HepG2 (cell line): ENCODE results near the gene PHB1. TPM values are rescaled to one million over a fixed set of nuclear protein-coding genes. Genes with fewer than 3 reads are reported as not detected.

Experiments used
- ATAC-seq: fragments of 200-7000 bp; cut with Tn5 transposase; 3 replicates; pipeline ENCODE4 v1.9.1; 2020; ENCODE audit warnings: mild to moderate bottlenecking, moderate library complexity
- BruUV-seq: library from RNA; stranded (reverse); fragments of 400-500 nt; replicated peaks from 2 replicates; lab custom pipeline; 2021; lab: Mats Ljungman, UMichigan
- CTCF ChIA-PET: fragments of 300-600 bp; formaldehyde crosslinking; extraction: SDS; loops from one replicate; lab custom pipeline; 2021; ENCODE audit warnings: low total read pairs, inconsistent platforms, low intra/inter-chr PET ratio; lab: Yijun Ruan, JAX
- POLR2A ChIA-PET: fragments of 350-600 bp; sonication (Branson Sonifier 250); formaldehyde crosslinking; loops from one replicate; lab custom pipeline; 2020; ENCODE audit warnings: antibody characterized with exemption, inconsistent platforms; lab: Yijun Ruan, JAX
- DNase-seq: peaks from one replicate; pipeline ENCODE4 v3.0.0-alpha.2; 2015; ENCODE audit warnings: low spot score
- FAIRE-seq: peaks from 3 replicates; lab custom pipeline; 2011; peaks lifted over from hg19 to GRCh38; lab: Jason Lieb, UNC
- H2AFZ ChIP-seq: one replicate; pipeline ENCODE4 v1.6.1; 2011; ENCODE audit warnings: low read length, inconsistent platforms
- H3K27ac ChIP-seq: fragments of 300-600 bp; 3 replicates; pipeline ENCODE4 v1.8.0; 2011; ENCODE audit warnings: mixed run types, mild to moderate bottlenecking, mixed read lengths, low read length, inconsistent platforms; ENCODE audit not compliant: insufficient read depth; ENCODE audit errors: extremely low read length
- H3K27me3 ChIP-seq, 2 experiments: fragments of 200-600 bp in 1 of 2; 2 replicates in 1 of 2; 3 replicates in 1 of 2; pipeline versions ENCODE4 v1.6.0 to v1.8.0; 2011; ENCODE audit warnings: low read length in 2 of 2, mild to moderate bottlenecking in 2 of 2, moderate library complexity in 2 of 2, inconsistent platforms in 1 of 2; ENCODE audit not compliant: insufficient read depth in 2 of 2, control insufficient read depth in 1 of 2
- H3K36me3 ChIP-seq, 2 experiments: fragments of 200-600 bp in 1 of 2; replicated peaks in 1 of 2; 2 replicates in 1 of 2; 3 replicates in 1 of 2; pipeline versions ENCODE4 v1.5.1 to v1.8.0; 2011; ENCODE audit warnings: low read length in 2 of 2, inconsistent platforms in 1 of 2; ENCODE audit not compliant: insufficient read depth in 2 of 2, control insufficient read depth in 1 of 2
- H3K4me1 ChIP-seq: 2 replicates; pipeline ENCODE4 v1.5.1; 2012; ENCODE audit warnings: low read length, inconsistent platforms; ENCODE audit not compliant: insufficient read depth
- H3K4me2 ChIP-seq: 2 replicates; pipeline ENCODE4 v1.6.0; 2011; ENCODE audit warnings: low read depth, low read length, inconsistent platforms
- H3K4me3 ChIP-seq, 3 experiments: fragments of 200-600 bp in 1 of 3; sonication (generic), shearing (Covaris generic) in 1 of 3; replicated peaks in 1 of 3; 2 replicates each; pipeline ENCODE4 v1.5.1; 2011 to 2016; ENCODE audit warnings: low read length in 3 of 3, inconsistent platforms in 2 of 3, low read depth in 2 of 3, mild to moderate bottlenecking in 2 of 3, control low read depth in 1 of 3, mixed read lengths in 1 of 3; ENCODE audit not compliant: insufficient read depth in 1 of 3
- H3K79me2 ChIP-seq: one replicate; pipeline ENCODE4 v1.6.1; 2011; ENCODE audit warnings: low read length, inconsistent platforms; ENCODE audit not compliant: insufficient read depth
- H3K9ac ChIP-seq: 2 replicates; pipeline ENCODE4 v1.6.0; 2011; ENCODE audit warnings: mild to moderate bottlenecking, low read depth, low read length, inconsistent platforms; ENCODE audit not compliant: insufficient read depth
- H3K9me3 ChIP-seq: 2 replicates; pipeline ENCODE4 v1.5.1; 2012; ENCODE audit warnings: mild to moderate bottlenecking, low read length
- H4K20me1 ChIP-seq: 2 replicates; pipeline ENCODE4 v1.6.0; 2011; ENCODE audit warnings: inconsistent platforms, mild to moderate bottlenecking, low read length, moderate library complexity; ENCODE audit not compliant: insufficient read depth
- KLF11 ChIP-seq: IDR thresholded peaks from 2 replicates; pipeline ENCODE4 v1.6.1; 2016; ENCODE audit warnings: missing compliant biosample characterization
- MAFK ChIP-seq, 2 experiments: IDR thresholded peaks in 1 of 2; conservative IDR thresholded peaks in 1 of 2; 2 replicates each; pipeline ENCODE4 v1.6.1; 2011; ENCODE audit warnings: improper control_type of control experiment in 2 of 2, low read length in 2 of 2
- MBD4 ChIP-seq: IDR thresholded peaks from 2 replicates; pipeline ENCODE4 v1.6.1; 2012; ENCODE audit warnings: low read length, inconsistent platforms, borderline replicate concordance
- MED8 ChIP-seq: sonication (generic); formaldehyde crosslinking; IDR thresholded peaks from 2 replicates; pipeline ENCODE4 v1.8.1; 2023; ENCODE audit warnings: mild to moderate bottlenecking, missing genetic modification reagents; ENCODE audit not compliant: insufficient replicate concordance
- RBM39 ChIP-seq: fragments of 200-400 bp; formaldehyde crosslinking; IDR thresholded peaks from one replicate; pipeline ENCODE4 v1.6.1; 2018; ENCODE audit warnings: antibody characterized with exemption, mild to moderate bottlenecking, low read depth, low read length; ENCODE audit not compliant: poor library complexity, severe bottlenecking
- TCF7L2 ChIP-seq: IDR thresholded peaks from 2 replicates; pipeline ENCODE4 v1.6.1; 2011; ENCODE audit warnings: mild to moderate bottlenecking, low read depth, low read length, moderate library complexity
- TP53 ChIP-seq: sonication (generic); formaldehyde crosslinking; conservative IDR thresholded peaks from 2 replicates; pipeline ENCODE4 v1.4.0; 2020; ENCODE audit warnings: missing genetic modification reagents
- YEATS2 ChIP-seq: sonication (generic); formaldehyde crosslinking; IDR thresholded peaks from 2 replicates; pipeline ENCODE4 v1.4.0; 2020; ENCODE audit warnings: missing genetic modification reagents, borderline replicate concordance
- ZMYM2 ChIP-seq: sonication (generic); formaldehyde crosslinking; IDR thresholded peaks from 2 replicates; pipeline ENCODE4 v1.8.0; 2022; ENCODE audit warnings: mild to moderate bottlenecking, missing genetic modification reagents
- ZNF121 ChIP-seq: sonication (generic); formaldehyde crosslinking; IDR thresholded peaks from 2 replicates; pipeline ENCODE4 v1.5.0; 2020; ENCODE audit warnings: mild to moderate bottlenecking, missing genetic modification reagents
- ZNF772 ChIP-seq: sonication (generic); formaldehyde crosslinking; IDR thresholded peaks from 2 replicates; pipeline ENCODE4 v1.5.0; 2020; ENCODE audit warnings: mild to moderate bottlenecking, missing genetic modification reagents
- WGBS: methylation state at CpG from one replicate; pipeline ENCODE4 v1.1.6; 2017; ENCODE audit warnings: low lambda C conversion rate; 5-methylcytosine and 5-hydroxymethylcytosine counted together
- in situ Hi-C: cut with HindIII; loops from 2 replicates; pipeline ENCODE4 v1.10.0; 2017; ENCODE audit warnings: low pct_unique_long_range_greater_than_20kb; ENCODE audit not compliant: extremely low pct_ligation_motif_present
- intact Hi-C: fragments of 100-400 bp; cut with micrococcal nuclease; formaldehyde crosslinking; loops from one replicate; pipeline ENCODE4 v1.10.0; 2022; ENCODE audit not compliant: unreplicated experiment
- polyA plus RNA-seq, 8 experiments: library from polyadenylated mRNA; depleted of rRNA in 3 of 8; stranded (reverse) in 7 of 8; unstranded in 1 of 8; fragments of >200 nt; fragmentation: Illumina TruSeq in 4 of 8; extraction: Trizol in 4 of 8; gene quantifications; 2 replicates each; pipeline versions ENCODE4 v1.2.1 to v1.2.3, GENCODE V29; 2011 to 2016; ENCODE audit warnings: low read depth in 4 of 8, missing spikeins in 1 of 8, mixed read lengths in 1 of 8; ENCODE audit not compliant: insufficient read depth in 1 of 8
- total RNA-seq, 5 experiments: library from RNA; depleted of rRNA; stranded (reverse); fragments of >200 nt; fragmentation: Illumina TruSeq; extraction: Trizol; gene quantifications; 2 replicates each; pipeline ENCODE4 v1.2.3, GENCODE V29; 2016; ENCODE audit warnings: low read depth in 1 of 5
- TF ChIP-seq, protein P1 (sequence below): sonication (generic); formaldehyde crosslinking; IDR thresholded peaks from 2 replicates; pipeline ENCODE4 v1.5.0; 2020; ENCODE audit warnings: missing genetic modification reagents
- TF ChIP-seq, protein P2 (sequence below): sonication (generic); formaldehyde crosslinking; IDR thresholded peaks from 2 replicates; pipeline ENCODE4 v1.4.0; 2020; ENCODE audit warnings: missing genetic modification reagents
- TF ChIP-seq, protein P3 (sequence below): sonication (generic); formaldehyde crosslinking; IDR thresholded peaks from 2 replicates; pipeline ENCODE4 v1.5.1; 2020; ENCODE audit warnings: mild to moderate bottlenecking, missing genetic modification reagents, borderline replicate concordance
- TF ChIP-seq, protein P4 (sequence below): sonication (generic); formaldehyde crosslinking; IDR thresholded peaks from 2 replicates; pipeline ENCODE4 v1.8.0; 2022; ENCODE audit warnings: mild to moderate bottlenecking, missing genetic modification reagents; ENCODE audit not compliant: insufficient replicate concordance

The PHB1 gene
- total and polyA plus RNA-seq, 2 of the 13 experiments (the other 11 are each of a cell fraction or from before 2014, with no cell fraction given): 515 to 688 TPM

DNA sequence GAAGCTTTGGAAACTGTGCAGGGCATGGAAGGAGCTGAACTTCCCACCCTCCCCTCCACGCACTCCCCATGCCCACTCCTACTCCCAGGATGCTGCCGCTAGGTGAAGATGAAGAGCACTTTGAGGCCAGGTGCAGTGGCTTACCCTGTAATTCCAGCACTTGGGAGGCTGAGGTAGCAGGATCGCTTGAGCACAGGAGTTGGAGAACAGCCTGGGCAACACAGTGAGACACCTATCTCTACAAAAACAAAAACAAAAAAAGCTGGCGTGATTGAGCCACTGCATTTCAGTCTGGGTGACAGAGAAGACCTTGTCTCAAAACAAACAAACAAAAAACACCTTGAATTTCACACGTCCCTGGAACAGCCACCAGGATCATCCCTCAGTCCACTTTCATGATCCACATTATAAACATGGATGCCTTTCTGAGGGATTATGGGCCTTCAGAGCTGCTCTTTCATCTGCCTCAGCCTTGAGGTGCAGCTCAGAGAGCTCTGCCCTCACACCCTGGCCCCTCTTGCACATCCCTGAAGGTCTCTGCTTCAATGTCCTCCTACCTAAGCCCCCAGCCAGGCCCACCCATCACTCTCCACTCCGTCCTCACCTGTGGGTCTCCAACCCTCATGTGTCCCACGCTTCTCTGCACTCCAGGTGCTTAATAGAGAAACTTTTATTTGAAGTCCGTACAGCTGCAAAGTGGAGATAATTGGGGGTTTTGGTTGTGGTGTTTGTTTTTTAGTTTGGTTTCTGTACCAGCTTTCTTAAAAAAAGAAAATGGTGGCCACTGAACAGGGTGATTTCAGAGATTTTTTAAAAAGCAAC, 25.8 kb downstream of the PHB1 start (continued):
- TF ChIP-seq ZNF772 (CRISPR knock-in tag) (no peak), YEATS2 (CRISPR knock-in tag) (no peak), ZMYM2 (no peak), RBM39 (no peak), MED8 (no peak), MBD4 (no peak), ZNF121 (CRISPR knock-in tag) (peak; percentile 92), TCF7L2 (no peak)
- TF ChIP-seq, protein P1, sequence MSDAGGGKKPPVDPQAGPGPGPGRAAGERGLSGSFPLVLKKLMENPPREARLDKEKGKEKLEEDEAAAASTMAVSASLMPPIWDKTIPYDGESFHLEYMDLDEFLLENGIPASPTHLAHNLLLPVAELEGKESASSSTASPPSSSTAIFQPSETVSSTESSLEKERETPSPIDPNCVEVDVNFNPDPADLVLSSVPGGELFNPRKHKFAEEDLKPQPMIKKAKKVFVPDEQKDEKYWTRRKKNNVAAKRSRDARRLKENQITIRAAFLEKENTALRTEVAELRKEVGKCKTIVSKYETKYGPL: no peak
- TF ChIP-seq, protein P2, sequence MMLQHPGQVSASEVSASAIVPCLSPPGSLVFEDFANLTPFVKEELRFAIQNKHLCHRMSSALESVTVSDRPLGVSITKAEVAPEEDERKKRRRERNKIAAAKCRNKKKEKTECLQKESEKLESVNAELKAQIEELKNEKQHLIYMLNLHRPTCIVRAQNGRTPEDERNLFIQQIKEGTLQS (CRISPR knock-in tag): no peak

DNA sequence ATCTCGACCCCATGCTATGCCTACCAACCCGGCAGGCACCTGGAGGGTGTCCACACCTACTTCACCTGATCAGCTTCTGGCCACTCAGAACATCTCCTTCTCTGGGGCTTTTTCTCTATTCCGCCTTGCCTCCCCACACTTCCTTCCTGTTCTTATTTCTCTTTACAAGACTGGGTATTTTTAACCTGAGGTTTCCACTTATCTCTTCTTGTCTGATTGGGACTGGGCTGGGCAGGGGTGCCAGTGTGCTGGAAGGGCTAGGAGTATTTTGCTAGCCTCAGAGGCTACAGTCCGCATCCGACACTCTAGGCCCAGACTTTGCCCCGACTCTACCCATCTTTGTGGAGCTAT, 26.4 kb downstream of the PHB1 start:
- H3K9ac ChIP-seq: no peak overlapping the region
- TF ChIP-seq, protein P3, sequence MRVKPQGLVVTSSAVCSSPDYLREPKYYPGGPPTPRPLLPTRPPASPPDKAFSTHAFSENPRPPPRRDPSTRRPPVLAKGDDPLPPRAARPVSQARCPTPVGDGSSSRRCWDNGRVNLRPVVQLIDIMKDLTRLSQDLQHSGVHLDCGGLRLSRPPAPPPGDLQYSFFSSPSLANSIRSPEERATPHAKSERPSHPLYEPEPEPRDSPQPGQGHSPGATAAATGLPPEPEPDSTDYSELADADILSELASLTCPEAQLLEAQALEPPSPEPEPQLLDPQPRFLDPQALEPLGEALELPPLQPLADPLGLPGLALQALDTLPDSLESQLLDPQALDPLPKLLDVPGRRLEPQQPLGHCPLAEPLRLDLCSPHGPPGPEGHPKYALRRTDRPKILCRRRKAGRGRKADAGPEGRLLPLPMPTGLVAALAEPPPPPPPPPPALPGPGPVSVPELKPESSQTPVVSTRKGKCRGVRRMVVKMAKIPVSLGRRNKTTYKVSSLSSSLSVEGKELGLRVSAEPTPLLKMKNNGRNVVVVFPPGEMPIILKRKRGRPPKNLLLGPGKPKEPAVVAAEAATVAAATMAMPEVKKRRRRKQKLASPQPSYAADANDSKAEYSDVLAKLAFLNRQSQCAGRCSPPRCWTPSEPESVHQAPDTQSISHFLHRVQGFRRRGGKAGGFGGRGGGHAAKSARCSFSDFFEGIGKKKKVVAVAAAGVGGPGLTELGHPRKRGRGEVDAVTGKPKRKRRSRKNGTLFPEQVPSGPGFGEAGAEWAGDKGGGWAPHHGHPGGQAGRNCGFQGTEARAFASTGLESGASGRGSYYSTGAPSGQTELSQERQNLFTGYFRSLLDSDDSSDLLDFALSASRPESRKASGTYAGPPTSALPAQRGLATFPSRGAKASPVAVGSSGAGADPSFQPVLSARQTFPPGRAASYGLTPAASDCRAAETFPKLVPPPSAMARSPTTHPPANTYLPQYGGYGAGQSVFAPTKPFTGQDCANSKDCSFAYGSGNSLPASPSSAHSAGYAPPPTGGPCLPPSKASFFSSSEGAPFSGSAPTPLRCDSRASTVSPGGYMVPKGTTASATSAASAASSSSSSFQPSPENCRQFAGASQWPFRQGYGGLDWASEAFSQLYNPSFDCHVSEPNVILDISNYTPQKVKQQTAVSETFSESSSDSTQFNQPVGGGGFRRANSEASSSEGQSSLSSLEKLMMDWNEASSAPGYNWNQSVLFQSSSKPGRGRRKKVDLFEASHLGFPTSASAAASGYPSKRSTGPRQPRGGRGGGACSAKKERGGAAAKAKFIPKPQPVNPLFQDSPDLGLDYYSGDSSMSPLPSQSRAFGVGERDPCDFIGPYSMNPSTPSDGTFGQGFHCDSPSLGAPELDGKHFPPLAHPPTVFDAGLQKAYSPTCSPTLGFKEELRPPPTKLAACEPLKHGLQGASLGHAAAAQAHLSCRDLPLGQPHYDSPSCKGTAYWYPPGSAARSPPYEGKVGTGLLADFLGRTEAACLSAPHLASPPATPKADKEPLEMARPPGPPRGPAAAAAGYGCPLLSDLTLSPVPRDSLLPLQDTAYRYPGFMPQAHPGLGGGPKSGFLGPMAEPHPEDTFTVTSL (CRISPR knock-in tag): no peak
- TF ChIP-seq, protein P4, sequence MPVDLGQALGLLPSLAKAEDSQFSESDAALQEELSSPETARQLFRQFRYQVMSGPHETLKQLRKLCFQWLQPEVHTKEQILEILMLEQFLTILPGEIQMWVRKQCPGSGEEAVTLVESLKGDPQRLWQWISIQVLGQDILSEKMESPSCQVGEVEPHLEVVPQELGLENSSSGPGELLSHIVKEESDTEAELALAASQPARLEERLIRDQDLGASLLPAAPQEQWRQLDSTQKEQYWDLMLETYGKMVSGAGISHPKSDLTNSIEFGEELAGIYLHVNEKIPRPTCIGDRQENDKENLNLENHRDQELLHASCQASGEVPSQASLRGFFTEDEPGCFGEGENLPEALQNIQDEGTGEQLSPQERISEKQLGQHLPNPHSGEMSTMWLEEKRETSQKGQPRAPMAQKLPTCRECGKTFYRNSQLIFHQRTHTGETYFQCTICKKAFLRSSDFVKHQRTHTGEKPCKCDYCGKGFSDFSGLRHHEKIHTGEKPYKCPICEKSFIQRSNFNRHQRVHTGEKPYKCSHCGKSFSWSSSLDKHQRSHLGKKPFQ: no peak
- TF ChIP-seq KLF11 (CRISPR knock-in tag) (no peak), TP53 (CRISPR knock-in tag) (no peak), MAFK (conservative IDR thresholded peaks at IDR 0.05 in 1 of 2, IDR thresholded peaks at IDR 0.05 in 1 of 2; ENCODE audit: low read length in 2 of 2) (no peak)
- ChIA-PET POLR2A (interaction anchor here (1.8 kb wide), 1 partner anchor 27 kb away, joined by 4 read pairs; no protein-coding TSS in a partner anchor), CTCF (no interaction called here)
- peaks cover 61% of the 10 kb centered on the region for H3K4me1 ChIP-seq
- H2AFZ ChIP-seq: no peak overlapping the region
- H3K4me3 ChIP-seq: peak overlapping the region in 1 of 3 experiments; percentile 9; a peak in 1 of 6 replicates
- H3K9me3 ChIP-seq: no peaks in the 10 kb centered on the region
- DNase-seq (no peak), ATAC-seq (no peak), FAIRE-seq (no peak)
- intact Hi-C loops: no loop called here
- BruUV-seq: no TSS peak
- no peaks in the 10 kb centered on the region for H3K27me3 ChIP-seq
- H4K20me1 ChIP-seq: no peaks in the 10 kb centered on the region
- no peaks in the 10 kb centered on the region for H3K79me2 ChIP-seq
- H3K27ac ChIP-seq: no peak overlapping the region
- peak overlapping the region; percentile 69 for H3K4me2 ChIP-seq
- H3K36me3 ChIP-seq: no peaks in the 10 kb centered on the region
- in situ Hi-C loops: no loop called here
- 42% methylated on average over 6 of the region's 6 CpGs for WGBS
